NCI-H82 treated with DMSO at 0.1 percent for 48 hours (cell line): ENCODE measurements around the gene PLXNA4.
"Not testable (repeated sequence)": the region's sequence is repeated elsewhere in the genome, so short reads cannot be mapped to it uniquely, and the experiment has no call there.

ENCODE experiments used
- DNase-seq: peaks from one replicate; lab custom pipeline; 2025; ENCODE audit not compliant: unreplicated experiment; lab: John Stamatoyannopoulos, UW

Gene PLXNA4

GRCh38 chr7:132187869-132188789, 388.1 kb downstream of the PLXNA4 start:
- DNase-seq: no peak

- no peak for DNase-seq
Observed at GRCh38 chr7:132187391-132187790, 388.9 kb downstream of the PLXNA4 start.

DNA sequence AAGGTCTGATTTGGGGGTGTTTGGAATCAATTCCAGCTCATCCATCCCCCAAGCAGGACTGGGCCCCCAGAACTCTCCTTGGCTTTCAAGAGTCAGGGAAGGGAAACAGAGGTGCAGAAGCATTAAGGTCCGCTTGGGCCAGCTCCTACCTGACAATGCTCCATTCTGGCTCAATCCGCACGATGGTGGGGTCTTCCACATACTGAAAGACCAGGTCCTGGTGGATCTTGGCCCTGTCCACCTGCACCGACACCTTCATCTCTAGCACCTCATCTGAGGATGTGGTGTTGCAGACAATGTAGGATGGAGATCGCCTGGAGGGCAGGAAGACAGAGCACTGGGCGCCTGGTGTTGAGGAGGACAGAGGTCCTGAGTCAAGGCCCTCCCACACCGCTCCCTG, 391.1 kb downstream of the PLXNA4 start:
- no peak for DNase-seq

DNA sequence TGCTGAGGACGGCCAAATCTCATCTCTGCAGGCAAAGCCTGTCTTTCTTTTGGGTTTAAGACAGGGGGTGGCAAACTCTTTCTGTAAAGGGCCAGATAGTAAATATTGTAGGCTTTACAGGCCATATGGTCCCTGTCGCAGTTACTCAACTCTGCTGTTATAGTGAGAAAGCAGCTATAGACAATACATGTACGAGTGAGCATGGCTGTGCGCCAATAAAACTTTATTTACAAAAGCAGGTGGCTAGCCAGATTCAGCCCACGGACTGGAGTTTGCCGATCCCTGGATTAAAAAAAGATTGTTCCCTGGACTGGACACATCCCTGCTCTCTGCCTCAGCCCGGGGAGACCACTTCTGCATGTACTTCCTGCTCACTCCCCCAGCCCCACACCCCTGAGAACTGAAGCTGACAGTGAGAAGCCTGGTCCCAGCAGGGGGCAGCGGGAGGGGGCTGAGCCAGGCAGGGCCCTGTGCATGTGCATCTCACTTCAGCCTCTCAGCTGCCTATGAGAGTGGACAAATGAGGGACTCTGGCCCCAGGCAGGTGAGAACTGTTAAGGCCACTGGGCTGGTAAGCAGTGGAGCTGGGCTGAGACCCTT, 392.4 kb downstream of the PLXNA4 start:
- no peak for DNase-seq

DNA sequence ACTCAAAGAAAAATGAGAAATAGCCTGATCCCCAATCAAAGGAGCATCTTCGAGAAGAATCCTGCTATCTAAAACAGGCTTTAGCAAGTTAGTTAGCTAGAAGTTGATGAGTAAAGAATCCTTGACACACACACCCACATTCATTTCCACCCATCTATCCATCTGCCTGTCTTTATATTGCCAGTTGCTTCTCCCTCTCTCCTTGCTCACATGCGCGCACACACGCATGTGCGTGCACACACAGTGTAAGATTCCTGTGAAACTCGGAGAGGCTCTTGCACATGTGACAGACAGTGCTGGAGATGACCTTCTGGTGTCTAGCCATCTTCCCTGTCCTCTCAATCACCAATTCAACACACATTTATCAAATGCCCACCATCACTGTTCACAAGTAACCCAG, 393.3 kb downstream of the PLXNA4 start:
- DNase-seq: no peak

GRCh38 chr7:132181946-132182685, 394.2 kb downstream of the PLXNA4 start:
- DNase-seq: no peak

GRCh38 chr7:132181371-132181770, 394.9 kb downstream of the PLXNA4 start:
- no peak for DNase-seq

- no peak for DNase-seq
Observed at GRCh38 chr7:132180481-132180880, 395.8 kb downstream of the PLXNA4 start.

GRCh38 chr7:132179681-132180080, 396.6 kb downstream of the PLXNA4 start:
- DNase-seq: no peak

DNA sequence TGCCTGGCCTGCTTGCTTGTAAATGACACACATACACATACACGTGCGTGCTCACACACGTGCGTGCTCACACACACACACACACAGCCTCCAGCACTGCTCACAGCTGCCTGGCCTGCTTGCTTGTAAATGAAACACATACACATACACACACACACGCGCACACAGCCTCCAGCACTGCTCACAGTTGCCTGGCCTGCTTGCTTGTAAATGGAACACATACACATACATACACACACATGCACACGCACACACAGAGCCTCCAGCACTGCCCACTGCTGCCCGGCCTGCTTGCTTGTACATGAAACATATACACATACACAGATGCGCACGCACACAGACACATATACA, 397.2 kb downstream of the PLXNA4 start:
- no peak for DNase-seq

GRCh38 chr7:132178402-132179079, 397.7 kb downstream of the PLXNA4 start:
- not testable (repeated sequence) for DNase-seq

DNA sequence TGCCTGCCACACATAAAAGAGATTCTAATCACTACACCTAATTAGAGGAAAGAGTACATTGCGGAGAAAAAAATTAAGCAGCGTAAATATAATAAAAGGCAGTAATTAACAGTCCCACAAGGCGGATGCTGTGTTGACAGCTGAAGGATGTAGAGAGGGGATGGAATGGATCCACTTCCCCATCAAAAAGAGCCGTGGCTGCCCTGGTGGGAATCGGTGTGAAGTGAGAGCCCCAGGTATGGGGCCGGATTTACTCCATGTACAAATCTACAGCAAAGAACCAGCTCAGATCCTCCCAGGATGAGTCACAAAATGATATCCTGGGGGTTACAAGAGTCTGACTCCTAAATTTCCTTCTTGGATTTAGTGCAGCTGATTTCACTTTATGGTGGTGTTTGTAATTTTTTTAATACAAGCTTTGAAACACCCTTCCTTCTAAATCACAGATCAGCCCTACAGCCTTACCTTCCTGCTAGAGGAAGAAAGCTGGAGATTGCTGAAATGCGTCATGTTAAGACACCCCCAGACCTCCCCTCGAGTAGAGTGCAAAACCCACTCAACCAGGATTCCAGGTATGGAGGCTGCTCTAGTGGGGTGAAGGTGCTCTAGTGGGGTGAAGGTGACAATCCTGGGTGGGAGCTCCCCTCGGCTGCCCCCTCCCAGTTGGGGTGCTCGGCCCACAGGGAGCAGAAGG, 398.4 kb downstream of the PLXNA4 start:
- no peak for DNase-seq

DNA sequence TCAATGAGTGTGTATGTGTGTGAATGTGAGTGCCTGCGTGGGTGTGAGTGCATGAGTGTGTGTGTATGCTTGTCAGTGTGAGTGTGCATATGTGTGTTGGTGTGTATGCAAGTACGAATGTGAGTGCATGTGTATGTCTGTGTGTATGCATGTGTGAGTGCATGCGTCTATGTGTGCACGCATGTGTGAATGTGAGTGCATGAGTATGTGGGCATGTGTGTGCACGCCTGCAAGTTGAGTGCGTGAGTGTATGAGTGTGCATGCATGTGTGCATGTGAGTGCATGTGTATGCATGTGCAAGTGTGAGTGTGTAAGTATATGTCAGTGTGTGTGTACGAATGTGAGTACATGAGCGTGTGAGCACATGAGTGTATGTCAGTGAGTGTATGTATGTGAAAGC, 399.6 kb downstream of the PLXNA4 start:
- no peak for DNase-seq

- no peak for DNase-seq
Observed at GRCh38 chr7:132171130-132171576, 405.1 kb downstream of the PLXNA4 start.

- DNase-seq: no peak
Observed at GRCh38 chr7:132169730-132170129, 406.5 kb downstream of the PLXNA4 start.

GRCh38 chr7:132168239-132168638, 408.0 kb downstream of the PLXNA4 start:
- no peak for DNase-seq

GRCh38 chr7:132165695-132166094, 410.6 kb downstream of the PLXNA4 start:
- not testable (repeated sequence) for DNase-seq

- DNase-seq: no peak
Observed at GRCh38 chr7:132164558-132165125, 411.6 kb downstream of the PLXNA4 start.

DNA sequence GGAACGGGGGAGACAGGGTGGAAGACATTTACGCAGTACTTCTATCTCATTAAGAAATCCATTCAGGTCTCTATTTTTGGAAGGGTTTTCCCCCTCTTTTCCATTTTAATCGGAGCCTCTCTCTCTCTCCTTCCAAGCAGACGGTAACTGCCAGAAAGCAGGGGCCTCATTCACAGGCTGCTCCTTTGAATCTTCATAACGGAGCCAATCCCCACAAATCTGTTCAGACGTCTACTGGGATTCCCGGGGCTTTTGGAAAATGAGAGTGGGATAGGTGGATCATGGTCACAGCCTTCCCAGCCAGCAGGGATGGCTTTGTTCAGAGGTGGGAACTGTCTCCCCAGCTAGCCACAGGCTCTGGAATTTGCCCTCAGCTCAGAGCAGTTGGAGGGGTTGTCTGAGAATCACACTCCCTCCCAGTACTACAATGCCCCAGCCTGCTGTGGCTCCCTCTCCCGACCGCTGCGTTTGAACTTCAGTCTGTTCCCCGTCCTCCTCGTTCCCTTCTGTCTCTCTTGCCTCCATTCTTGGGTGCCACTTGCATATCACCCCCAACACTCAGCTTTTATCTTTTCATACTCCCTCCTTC, 413.6 kb downstream of the PLXNA4 start:
- no peak for DNase-seq

DNA sequence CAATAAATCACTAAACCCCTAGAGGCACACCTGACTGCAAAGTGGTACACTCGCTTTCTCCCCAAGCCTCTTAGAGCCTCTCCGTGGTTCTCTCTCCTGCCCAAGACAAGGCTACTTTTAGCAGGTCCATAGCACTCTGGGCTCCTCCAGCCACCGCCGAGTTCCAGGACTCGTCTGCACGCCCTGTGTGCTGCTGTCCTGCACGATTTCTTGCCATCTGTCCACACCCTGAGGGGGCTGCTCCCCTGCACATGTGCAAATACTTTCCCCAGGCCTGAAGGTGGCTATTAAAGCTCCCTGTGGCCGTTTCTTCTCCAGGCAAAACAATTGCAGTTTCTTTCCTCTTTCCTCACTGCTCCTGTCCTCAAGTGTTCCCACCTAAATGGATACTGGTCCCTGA, 414.3 kb downstream of the PLXNA4 start:
- DNase-seq: no peak
